ENCODE results near the gene HSPA4. TPM values are rescaled to one million over a fixed set of nuclear protein-coding genes. Genes with fewer than 3 reads are reported as not detected.
"Not testable (repeated sequence)": the region's sequence is repeated elsewhere in the genome, so short reads cannot be mapped to it uniquely, and the experiment has no call there.

The HSPA4 gene
- polyA plus RNA-seq, 1 donor from 2014 or later, result 69.5 TPM

DNA sequence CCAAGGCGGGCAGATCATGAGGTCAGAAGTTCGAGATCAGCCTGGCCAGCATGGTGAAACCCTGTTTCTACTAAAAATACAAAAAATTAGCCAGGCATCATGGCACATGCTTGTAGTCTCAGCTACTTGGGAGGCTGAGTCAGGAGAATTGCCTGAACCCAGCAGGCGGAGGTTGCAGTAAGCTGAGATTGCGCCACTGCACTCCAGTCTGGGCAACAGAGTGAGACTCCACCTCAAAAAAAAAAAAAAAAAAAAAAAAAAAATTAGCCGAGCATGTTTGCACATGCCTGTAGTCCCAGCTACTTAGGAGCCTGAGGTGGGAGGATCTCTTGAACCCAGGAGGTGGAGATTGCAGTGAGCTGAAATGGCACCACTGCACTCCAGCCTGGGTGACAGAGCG is 15.1 kb upstream of the HSPA4 start:
- H3K9me3 Mint-ChIP-seq, H3K4me3 Mint-ChIP-seq, H3K36me3 Mint-ChIP-seq, H3K27me3 Mint-ChIP-seq, H3K27ac Mint-ChIP-seq: not testable (repeated sequence)
- H3K4me1 Mint-ChIP-seq, result peaks cover 20 to 32% (median 28%) of the 10 kb centered on the region in 3 donors

DNA sequence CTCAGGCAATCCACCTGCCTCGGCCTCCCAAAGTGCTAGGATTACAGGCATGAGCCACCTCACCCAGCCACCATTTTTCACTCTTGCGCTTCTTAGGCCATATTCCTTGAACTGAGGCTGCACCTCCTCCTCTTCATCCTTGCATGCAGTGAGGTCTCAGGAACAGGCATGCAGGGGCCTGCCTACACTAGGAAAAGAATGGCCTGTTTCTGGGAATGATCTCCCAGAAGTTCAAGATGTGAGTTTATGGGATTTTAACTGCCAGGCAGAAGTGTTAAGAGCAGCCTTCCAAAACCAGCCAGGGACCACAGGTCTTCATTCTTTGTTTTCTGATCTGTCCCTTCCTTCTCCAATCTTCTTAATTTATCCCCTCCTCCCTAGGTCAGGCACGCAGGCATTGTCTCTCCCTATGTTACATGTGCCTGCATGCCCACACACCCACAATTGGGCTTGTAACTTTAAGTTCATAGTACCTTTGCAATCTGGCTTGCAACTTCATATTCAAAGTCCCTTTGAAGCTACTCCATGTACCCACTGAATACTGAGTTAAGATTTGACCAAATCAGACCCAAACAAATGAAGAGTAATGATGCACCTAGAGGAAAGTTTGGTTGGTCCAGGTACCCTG is 10.5 kb upstream of the HSPA4 start:
- no peaks in the 10 kb centered on the region for H3K9me3 Mint-ChIP-seq
- peak overlapping the region in 1 of 4 donors; percentile 58 for H3K4me3 Mint-ChIP-seq
- H3K4me1 Mint-ChIP-seq, result peaks cover 0 to 17% (median 8%) of the 10 kb centered on the region in 3 donors
- H3K27ac Mint-ChIP-seq, result peak overlapping the region in 1 of 3 donors; percentile 61
- H3K27me3 Mint-ChIP-seq, result no peaks in the 10 kb centered on the region
- peaks cover 5% of the 10 kb centered on the region for H3K36me3 Mint-ChIP-seq

DNA sequence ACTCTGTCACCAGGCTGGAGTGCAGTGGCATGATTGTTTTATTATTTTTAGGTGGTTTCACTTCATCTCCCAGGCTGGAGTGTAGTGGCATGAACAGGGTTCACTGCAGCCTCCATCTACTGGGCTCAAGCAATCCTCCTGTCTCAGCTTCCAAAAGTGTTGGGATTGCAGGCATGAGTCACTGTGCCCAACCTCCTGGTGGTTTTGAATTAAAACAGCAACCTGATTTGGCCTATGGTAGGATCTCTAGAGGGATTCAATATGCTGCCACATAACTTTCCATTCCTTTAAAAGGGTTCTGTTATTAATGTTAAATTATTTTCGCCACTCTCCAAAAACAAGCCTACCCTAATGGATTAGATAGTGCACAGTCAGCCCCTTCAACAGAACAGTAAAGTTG is 9.9 kb upstream of the HSPA4 start:
- H3K36me3 Mint-ChIP-seq, result peaks cover 5% of the 10 kb centered on the region
- H3K9me3 Mint-ChIP-seq, result no peaks in the 10 kb centered on the region
- no peak overlapping the region for H3K4me3 Mint-ChIP-seq
- H3K4me1 Mint-ChIP-seq, result peaks cover 5 to 20% (median 13%) of the 10 kb centered on the region in 3 donors
- peak overlapping the region in 1 of 3 donors; percentile 77 for H3K27ac Mint-ChIP-seq
- no peaks in the 10 kb centered on the region for H3K27me3 Mint-ChIP-seq

DNA sequence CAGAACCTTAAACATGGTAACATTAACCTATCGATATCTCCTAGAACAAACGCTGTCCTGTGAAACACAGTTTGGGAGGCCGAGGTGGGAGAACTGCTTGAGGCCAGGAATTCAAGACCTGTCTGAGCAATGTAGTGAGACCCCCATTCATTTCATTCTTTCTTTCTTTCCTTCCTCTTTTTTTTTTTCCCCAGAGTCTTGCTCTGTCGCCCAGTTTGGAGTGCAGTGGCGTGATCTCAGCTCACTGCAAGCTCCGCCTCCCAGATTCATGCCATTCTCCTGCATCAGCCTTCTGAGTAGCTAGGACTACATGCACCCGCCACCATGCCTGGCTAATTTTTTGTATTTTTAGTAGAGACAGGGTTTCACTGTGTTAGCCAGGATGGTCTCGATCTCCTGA is 5.3 kb upstream of the HSPA4 start:
- Mint-ChIP-seq H3K27ac (peak overlapping the region; percentile 48 to 79 (median 67)), H3K4me1 (peaks cover 18 to 33% (median 30%) of the 10 kb centered on the region in 3 donors), H3K4me3 (peak overlapping the region in 3 of 4 donors; percentile 34 to 90 (median 60))
- H3K9me3 Mint-ChIP-seq, H3K36me3 Mint-ChIP-seq, H3K27me3 Mint-ChIP-seq: not testable (repeated sequence)

DNA sequence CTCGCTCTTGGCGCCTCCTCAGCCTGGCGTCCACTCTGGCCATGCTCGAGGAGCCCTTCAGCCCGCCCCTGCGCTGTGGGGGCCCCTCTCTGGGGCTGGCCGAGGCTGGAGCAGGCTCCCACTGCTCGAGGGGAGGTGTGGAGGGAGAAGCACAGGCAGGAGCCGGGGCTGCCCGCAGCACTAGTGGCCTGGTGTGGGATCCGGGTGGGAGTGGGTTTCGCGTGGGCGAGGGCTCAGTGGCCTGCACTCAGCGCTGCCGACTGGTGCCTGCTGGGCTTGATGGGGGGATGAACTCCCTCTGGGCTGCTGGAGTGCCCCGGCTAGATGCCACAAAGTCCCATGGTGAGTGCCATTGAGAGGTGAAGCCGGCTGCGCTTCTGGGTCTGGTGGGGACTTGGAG is 4.4 kb upstream of the HSPA4 start:
- H3K27ac Mint-ChIP-seq, result peak overlapping the region in 1 of 3 donors; percentile 98
- H3K36me3 Mint-ChIP-seq, result no peaks in the 10 kb centered on the region
- no peak overlapping the region for H3K4me3 Mint-ChIP-seq
- no peaks in the 10 kb centered on the region for H3K27me3 Mint-ChIP-seq
- H3K9me3 Mint-ChIP-seq, result no peaks in the 10 kb centered on the region
- peaks cover 18 to 34% (median 28%) of the 10 kb centered on the region in 3 donors for H3K4me1 Mint-ChIP-seq

DNA sequence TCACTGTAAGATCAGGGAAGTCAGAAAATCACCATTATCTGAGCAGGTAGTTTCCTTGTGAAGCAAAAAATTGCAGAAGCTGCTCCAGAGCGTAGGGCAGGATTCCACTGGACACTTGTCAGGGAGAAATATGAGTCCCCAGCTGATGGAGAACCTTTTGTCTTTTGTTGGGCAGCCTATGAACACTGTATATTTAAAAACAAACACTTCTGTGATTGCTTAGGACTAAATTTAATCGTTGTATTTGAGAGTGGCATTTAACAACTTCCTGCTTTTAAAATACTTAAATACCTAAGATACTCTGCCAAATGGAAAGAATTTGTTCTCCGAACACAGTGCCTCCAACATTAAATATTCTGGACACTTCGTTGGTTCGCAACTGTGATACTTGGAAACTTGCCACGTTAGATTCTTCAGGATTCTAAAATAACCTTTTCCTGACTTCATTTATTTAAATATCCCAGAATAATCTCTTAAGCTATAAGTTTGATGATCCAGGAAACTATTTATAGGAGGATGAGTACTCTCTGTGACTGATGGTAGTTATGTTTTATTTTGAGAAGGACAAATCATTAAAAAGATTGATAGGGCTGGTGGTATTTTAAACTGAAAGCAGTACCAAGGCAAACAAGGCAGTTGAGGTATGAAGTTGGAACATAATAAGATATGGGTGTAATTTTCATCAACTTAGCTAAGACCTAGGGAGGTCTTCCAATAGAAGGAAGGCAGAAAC is 2.7 kb upstream of the HSPA4 start:
- Mint-ChIP-seq H3K27me3 (no peaks in the 10 kb centered on the region), H3K4me3 (peak overlapping the region in 2 of 4 donors; percentile 56 to 84), H3K9me3 (no peaks in the 10 kb centered on the region), H3K4me1 (peaks cover 27 to 41% (median 31%) of the 10 kb centered on the region in 3 donors), H3K27ac (peak overlapping the region; percentile 84 to 99 (median 98)), H3K36me3 (no peaks in the 10 kb centered on the region)

DNA sequence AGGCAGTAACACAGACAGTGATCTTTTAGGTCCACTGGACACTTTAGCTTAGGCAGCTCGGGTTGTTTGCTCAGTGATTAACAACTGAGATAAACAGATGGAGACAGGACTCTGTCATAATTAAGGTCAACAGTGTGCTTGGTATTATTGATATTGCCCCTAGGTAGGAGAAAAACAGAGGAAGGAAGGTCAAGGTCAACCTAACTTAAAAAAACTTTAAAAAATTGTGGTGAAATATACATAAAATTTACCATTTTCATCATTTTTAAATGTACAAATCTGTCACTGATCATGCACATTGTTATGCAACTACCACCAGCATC is 2.1 kb upstream of the HSPA4 start:
- H3K36me3 Mint-ChIP-seq, result no peaks in the 10 kb centered on the region
- H3K4me1 Mint-ChIP-seq, result peaks cover 29 to 45% (median 31%) of the 10 kb centered on the region in 3 donors
- no peaks in the 10 kb centered on the region for H3K27me3 Mint-ChIP-seq
- H3K4me3 Mint-ChIP-seq, result peak overlapping the region in 2 of 4 donors; percentile 56 to 84
- peak overlapping the region; percentile 84 to 99 (median 98) for H3K27ac Mint-ChIP-seq
- no peaks in the 10 kb centered on the region for H3K9me3 Mint-ChIP-seq

DNA sequence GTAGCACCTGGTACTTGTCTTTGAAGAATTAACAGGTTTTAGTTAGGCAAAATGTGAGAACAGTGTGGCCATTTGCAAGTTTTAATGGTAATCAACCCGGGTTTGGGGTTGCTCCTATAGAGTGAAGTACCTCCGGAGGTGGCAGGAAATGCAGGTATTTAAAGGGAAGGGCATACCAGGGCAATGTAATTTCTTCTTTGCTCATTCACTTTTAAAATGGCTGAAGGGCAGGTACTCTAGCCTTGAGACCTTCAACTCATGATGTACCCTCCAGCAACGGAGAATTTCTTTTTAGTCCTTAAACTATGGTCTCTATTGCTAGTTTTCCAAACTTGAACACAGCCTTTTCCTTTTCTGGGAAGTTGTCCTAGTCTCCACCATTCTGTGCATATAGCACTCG is 1.3 kb upstream of the HSPA4 start:
- peaks cover 30 to 54% (median 37%) of the 10 kb centered on the region in 3 donors for H3K4me1 Mint-ChIP-seq
- H3K27me3 Mint-ChIP-seq, result no peaks in the 10 kb centered on the region
- peak overlapping the region; percentile 98 to 99 (median 99) for H3K27ac Mint-ChIP-seq
- H3K9me3 Mint-ChIP-seq, result no peaks in the 10 kb centered on the region
- peak overlapping the region; percentile 96 to 98 (median 97) for H3K4me3 Mint-ChIP-seq
- peaks cover 1% of the 10 kb centered on the region for H3K36me3 Mint-ChIP-seq

DNA sequence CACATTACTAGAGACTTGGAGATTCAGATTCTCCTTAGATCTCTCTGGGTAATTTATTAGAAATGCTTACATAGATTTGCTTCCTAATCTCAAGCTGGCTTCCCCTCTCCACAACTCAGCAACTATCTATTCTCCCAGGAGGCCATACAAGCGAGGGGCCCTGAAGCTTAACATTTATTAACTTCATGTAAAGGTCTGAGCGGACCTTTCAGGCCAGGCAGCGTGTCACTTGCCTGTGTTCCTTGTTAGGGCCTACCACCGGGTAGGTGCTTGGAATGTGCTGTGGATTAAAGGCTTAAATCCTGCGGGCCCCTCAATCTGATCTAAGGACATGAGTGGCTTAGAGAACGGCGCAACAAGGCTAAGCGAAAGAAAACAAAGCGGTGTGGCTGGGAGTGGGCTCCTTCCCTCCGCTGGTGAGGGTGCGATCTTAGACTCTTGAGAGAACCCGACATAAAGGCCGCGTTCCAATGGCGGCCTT is 712 bp upstream of the HSPA4 start:
- peaks cover 1% of the 10 kb centered on the region for H3K36me3 Mint-ChIP-seq
- peaks cover 32 to 56% (median 40%) of the 10 kb centered on the region in 3 donors for H3K4me1 Mint-ChIP-seq
- peak overlapping the region; percentile 98 to 99 (median 99) for H3K27ac Mint-ChIP-seq
- H3K27me3 Mint-ChIP-seq, result no peaks in the 10 kb centered on the region
- no peaks in the 10 kb centered on the region for H3K9me3 Mint-ChIP-seq
- H3K4me3 Mint-ChIP-seq, result peak overlapping the region; percentile 96 to 98 (median 97)

DNA sequence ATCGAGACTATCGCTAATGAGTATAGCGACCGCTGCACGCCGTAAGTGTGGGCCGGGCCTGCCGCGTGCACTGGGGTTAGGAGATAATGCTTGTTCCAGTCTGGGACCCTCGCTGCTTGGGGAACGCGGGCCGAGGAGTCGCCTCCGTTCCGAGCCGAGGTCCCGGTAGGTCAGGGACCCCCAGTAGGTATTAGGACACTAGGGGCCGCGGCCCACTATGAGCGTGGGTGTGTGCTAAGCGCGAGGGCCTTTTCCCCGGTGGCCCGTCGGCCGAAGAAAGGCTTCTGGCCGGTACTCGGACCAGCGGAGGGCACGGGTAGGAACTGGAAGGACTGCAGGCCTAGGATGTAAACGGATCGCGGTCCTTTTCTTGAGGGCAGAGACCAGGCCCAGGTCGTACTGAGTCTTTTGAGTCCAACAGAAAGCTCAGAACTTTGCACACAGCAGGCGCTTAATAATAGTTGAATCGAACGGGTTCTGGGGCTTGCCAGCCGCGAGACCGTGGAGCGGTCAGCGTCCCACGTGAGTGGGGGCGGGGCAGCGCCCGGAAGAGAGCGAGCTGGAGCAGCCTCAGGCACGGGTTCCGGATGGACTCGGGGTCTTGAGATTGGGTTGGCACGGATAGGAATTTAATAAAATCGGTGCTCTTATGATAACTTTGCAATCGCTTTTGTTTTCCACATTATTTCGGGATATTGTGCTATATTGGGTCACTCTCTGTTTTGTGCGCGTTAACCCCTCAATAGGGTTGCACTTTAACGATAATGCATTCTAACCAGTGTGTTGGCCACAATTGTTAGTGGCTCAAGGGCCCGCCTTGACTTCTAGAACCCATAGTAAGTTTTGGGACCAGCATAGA is 733 bp downstream of the HSPA4 start:
- peaks cover 1% of the 10 kb centered on the region for H3K36me3 Mint-ChIP-seq
- H3K9me3 Mint-ChIP-seq, result no peaks in the 10 kb centered on the region
- H3K27ac Mint-ChIP-seq, result peak overlapping the region; percentile 98 to 99 (median 99)
- peaks cover 35 to 58% (median 40%) of the 10 kb centered on the region in 3 donors for H3K4me1 Mint-ChIP-seq
- H3K4me3 Mint-ChIP-seq, result peak overlapping the region; percentile 96 to 98 (median 97)
- no peaks in the 10 kb centered on the region for H3K27me3 Mint-ChIP-seq

DNA sequence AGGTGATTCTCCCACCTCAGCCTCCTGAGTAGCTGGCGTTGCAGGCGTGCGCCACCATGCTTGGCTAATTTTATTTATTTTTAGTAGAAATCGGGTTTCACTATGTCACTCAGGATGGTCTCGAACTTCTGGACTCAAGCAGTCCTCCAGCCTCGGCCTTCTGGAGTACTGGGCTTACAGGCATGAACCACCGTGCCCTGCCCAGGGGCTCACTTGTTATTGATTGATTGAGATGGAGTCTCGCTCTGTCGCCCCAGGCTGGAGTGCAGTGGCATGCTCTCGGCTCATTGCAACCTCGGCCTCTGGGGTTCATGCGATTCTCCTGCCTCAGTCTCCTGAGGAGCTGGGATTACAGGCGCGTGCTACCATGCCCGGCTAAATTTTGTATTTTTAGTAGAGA is 1.6 kb downstream of the HSPA4 start:
- Mint-ChIP-seq H3K36me3 (peaks cover 1% of the 10 kb centered on the region), H3K27ac (peak overlapping the region in 1 of 3 donors; percentile 99), H3K27me3 (no peaks in the 10 kb centered on the region), H3K4me3 (peak overlapping the region; percentile 96 to 98 (median 97)), H3K4me1 (peaks cover 40 to 56% (median 46%) of the 10 kb centered on the region in 3 donors), H3K9me3 (no peaks in the 10 kb centered on the region)

DNA sequence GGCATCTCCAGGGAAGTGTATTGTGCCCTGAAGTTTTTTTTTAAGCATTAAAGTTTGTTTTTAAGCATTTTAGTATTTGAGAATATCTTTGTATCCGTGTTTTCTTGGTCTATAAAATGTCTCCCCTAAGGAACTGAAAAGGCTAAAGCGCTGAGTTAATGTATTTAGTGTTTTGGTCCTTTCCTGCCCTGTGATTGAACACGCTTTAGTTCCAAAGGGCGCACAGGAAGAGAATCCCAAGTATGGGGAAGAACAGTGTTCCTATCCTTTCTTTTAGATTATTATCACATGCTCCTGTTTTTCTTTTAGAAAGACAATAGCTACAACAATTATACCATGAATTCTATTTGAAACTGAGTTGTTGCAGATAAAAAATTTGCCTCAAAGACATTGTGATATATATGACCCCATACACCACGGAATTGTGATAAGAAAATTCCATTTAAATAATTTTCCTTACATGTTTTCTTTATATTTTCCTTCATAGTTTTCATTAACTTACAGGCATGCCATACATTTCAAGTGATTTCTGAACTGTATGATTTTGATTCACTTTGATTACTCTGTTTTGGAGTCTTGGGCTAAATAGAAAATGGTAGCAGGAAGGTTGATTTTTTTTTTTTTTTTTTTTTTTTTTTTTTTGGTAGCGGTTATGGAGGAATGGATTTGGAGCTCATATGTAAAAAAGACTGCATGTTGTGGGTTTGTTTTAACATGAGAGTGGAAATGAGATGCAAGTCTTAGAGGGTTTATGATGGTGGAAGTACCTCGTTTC is 3.1 kb downstream of the HSPA4 start:
- Mint-ChIP-seq H3K36me3 (peaks cover 1% of the 10 kb centered on the region), H3K4me3 (peak overlapping the region; percentile 31 to 96 (median 65)), H3K4me1 (peaks cover 46 to 56% (median 48%) of the 10 kb centered on the region in 3 donors), H3K27ac (peak overlapping the region in 2 of 3 donors; percentile 25 to 64), H3K27me3 (no peaks in the 10 kb centered on the region), H3K9me3 (no peaks in the 10 kb centered on the region)

DNA sequence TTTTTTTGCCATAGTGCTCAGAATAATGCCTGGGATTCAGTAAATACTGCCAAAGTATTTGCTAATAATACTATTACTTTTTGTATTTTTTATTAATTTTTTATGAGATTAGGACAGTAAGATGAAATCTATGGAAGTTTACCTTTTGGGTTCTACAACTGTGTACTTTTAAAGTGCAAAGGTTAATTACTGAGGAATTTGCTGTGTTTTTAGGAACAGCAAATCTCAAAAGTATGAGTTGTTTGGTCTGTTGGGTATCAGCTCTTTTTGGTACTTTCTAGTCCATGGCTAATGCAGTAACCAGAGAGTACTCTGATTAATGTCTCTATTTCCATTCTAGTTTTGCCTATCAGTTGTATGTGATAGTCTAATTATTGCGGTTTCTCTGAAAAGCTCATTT is 5.1 kb downstream of the HSPA4 start:
- H3K4me3 Mint-ChIP-seq, result peak overlapping the region in 2 of 4 donors; percentile 30 to 61
- no peak overlapping the region for H3K27ac Mint-ChIP-seq
- H3K4me1 Mint-ChIP-seq, result peaks cover 43 to 44% (median 43%) of the 10 kb centered on the region in 3 donors

DNA sequence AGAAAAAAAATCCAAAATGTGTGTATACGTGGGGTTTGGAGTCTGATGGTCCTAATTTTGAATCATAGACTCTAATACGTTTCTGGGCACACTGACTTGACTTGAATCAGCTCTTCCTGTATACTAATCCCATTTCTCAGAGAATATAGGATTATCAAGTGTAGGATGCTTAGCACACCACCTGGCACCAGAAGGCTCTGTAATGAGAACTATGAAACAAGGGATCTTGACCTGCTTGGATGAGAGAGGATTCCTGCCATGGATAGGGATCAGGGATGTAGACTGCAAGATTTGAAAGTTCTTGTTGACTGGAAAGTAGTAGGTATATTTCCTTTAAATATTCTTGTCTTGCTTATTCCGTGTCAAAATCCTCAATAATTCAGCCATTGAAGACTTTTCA is 7.8 kb downstream of the HSPA4 start:
- no peaks in the 10 kb centered on the region for H3K27me3 Mint-ChIP-seq
- H3K4me3 Mint-ChIP-seq, result peak overlapping the region in 2 of 4 donors; percentile 14 to 16
- no peaks in the 10 kb centered on the region for H3K9me3 Mint-ChIP-seq
- H3K36me3 Mint-ChIP-seq, result peaks cover 1% of the 10 kb centered on the region
- H3K4me1 Mint-ChIP-seq, result peaks cover 38 to 50% (median 40%) of the 10 kb centered on the region in 3 donors
- H3K27ac Mint-ChIP-seq, result peak overlapping the region in 2 of 3 donors; percentile 16 to 50

More for the DNA sequence above, 5.1 kb downstream of the HSPA4 start:
- no peaks in the 10 kb centered on the region for H3K27me3 Mint-ChIP-seq
- H3K36me3 Mint-ChIP-seq, result peaks cover 1% of the 10 kb centered on the region
- H3K9me3 Mint-ChIP-seq, result no peaks in the 10 kb centered on the region

Data from IgD-negative memory B cell (primary cell).